Liver (tissue), 1 donor: Measurements from ENCODE around the gene PAIP1.

ENCODE experiments used
- SP1 ChIP-seq: IDR thresholded peaks from 2 replicates; pipeline ENCODE4 v1.6.1; 2018; ENCODE audit warnings: antibody characterized with exemption, mild to moderate bottlenecking
- TF ChIP-seq, protein P1 (sequence below): IDR thresholded peaks from 2 replicates; pipeline ENCODE4 v1.6.1; 2016; ENCODE audit warnings: antibody characterized with exemption
- donor health status: healthy.

DNA sequence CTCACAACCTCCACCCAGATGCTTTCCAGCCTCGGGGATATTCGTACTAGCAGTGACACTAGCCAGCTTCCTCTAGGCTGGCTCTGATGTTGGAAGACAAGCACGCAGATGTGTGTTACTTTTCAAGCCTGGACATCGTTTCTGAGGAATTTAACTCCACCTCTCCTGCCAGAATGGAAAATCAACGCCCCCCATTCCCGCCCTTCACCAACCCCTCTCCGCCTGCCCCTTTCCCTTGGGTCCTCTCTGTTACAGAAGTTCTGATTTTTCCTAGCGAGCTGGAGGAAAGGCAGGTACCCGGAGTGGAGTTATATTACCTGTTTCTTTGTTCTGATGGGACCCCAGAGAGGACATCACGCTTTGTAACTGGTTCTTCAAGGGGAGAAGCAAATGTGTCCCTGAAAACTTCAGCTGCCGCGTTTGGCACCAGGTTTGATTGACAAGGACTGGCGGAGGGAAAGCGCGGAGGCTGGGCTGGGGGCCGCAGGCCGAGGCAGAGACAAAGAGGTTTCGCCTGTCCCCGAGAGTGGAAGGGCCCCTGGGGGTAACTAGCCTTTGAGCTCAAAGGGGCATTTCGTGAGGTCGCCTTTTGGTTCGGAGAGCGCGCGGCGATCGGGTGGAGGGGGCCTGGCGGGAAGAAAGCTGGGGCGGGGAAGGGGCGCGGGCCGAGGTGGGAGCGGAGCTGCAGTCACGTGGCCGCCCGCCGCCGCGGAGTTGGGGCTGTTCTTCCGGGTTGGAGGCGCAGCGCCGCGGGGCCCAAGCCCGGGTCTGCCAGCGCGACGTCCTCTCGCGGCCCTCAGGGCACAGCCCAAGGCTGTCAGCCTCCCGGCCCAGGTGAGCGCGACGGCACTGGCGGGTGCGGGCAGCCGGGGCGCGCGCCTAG lies 45.8 kb upstream of the PAIP1 start, which contains the start of gene NNT:
- TF ChIP-seq, protein P1, sequence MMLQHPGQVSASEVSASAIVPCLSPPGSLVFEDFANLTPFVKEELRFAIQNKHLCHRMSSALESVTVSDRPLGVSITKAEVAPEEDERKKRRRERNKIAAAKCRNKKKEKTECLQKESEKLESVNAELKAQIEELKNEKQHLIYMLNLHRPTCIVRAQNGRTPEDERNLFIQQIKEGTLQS, result no peak
- TF ChIP-seq SP1, result no peak
